GM15510 (cell line): Measurements from ENCODE around the gene MYO1B.

Experiments used
- POLR2A ChIP-seq: IDR thresholded peaks from 3 replicates; pipeline ENCODE4 v1.6.1; 2011; ENCODE audit warnings: borderline replicate concordance; ENCODE audit not compliant: insufficient read length; ENCODE audit errors: extremely low read depth

The MYO1B gene

GRCh38 chr2:191365089-191365488 is 119.9 kb downstream of the MYO1B start:
- TF ChIP-seq POLR2A = no peak

GRCh38 chr2:191366199-191366598 is 121.0 kb downstream of the MYO1B start:
- TF ChIP-seq POLR2A = no peak

DNA sequence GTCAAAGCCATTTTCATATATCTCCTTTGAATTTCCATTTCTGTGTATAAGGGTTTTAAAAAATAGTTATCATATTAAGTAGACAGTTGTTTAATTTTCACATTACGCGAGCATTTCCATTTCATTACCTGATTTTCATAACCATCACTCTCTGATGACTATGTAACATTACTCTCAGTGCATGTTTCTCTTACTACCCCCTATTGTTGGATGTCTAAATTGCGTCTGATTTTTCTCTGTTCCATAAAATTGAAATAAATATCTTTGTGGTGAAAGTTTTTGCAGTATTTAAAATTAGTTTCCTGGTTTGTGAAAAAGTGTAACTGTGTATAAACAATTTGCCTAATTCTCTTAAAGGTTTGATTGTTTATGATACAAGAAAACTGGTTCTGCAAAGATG is 123.8 kb downstream of the MYO1B start:
- TF ChIP-seq POLR2A = no peak

- TF ChIP-seq POLR2A = no peak
Observed at GRCh38 chr2:191374366-191374765, 129.2 kb downstream of the MYO1B start.

- TF ChIP-seq POLR2A = no peak
Observed at GRCh38 chr2:191374939-191375338, 129.7 kb downstream of the MYO1B start.

DNA sequence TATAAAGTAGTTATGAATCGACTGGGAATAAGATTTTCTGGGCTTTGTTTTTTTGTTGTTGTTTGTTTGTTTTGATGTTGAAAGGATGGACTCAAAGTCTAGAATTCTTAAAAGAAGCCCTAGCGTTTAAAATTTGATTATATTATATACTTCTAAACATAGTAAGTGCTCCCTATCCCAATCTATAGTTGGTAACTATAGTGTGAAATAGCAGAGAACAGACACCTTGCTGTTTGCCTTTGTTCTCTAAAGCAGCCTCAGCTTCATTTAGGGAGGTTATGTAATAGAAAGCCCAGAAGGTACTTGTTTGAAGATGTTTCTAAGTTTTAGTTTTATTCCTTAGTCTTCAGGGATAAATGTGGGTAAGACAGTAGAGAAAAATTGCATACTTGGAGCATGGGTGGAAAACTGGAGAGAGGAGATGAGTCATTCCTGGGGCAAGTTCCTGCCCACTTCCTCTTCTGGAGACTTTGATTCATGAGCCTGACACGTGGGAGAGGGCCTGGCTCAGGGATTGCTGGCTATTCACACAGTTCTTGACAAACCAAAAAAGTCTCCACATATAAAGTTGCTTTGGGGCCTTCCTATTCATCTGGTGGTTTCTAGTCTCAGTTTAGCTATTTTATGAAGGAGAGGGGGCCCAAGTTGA is 131.9 kb downstream of the MYO1B start:
- no peak for TF ChIP-seq POLR2A

GRCh38 chr2:191379375-191379774 is 134.2 kb downstream of the MYO1B start:
- TF ChIP-seq POLR2A = no peak

GRCh38 chr2:191382801-191383200 is 137.6 kb downstream of the MYO1B start:
- TF ChIP-seq POLR2A = no peak

- no peak for TF ChIP-seq POLR2A
Observed at GRCh38 chr2:191383486-191383885, 138.3 kb downstream of the MYO1B start.

GRCh38 chr2:191384829-191385228 is 139.6 kb downstream of the MYO1B start:
- no peak for TF ChIP-seq POLR2A

GRCh38 chr2:191385416-191386160 is 140.4 kb downstream of the MYO1B start:
- TF ChIP-seq POLR2A = no peak

- TF ChIP-seq POLR2A = no peak
Observed at GRCh38 chr2:191386938-191387536, 141.8 kb downstream of the MYO1B start.

DNA sequence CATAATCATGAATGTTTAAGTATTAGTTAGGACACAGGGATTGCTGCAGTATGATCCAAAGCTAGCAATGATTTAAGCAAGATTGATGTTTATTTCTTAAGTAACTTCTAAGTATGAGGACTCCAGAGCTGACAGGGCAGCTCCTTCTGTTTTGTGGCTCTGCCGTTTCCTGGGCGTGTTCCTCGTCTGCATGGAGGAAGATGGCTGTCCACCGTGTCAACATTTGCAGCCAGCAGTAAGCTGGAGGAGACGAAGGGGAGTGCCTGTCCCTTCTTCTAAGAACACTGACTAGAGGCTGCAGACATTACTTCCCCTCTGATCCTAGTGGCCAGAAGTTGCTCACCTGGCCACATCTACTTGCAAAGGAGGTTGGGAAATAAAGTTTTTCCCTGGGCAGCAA is 144.1 kb downstream of the MYO1B start:
- no peak for TF ChIP-seq POLR2A

GRCh38 chr2:191391171-191391570 is 146.0 kb downstream of the MYO1B start:
- no peak for TF ChIP-seq POLR2A

- no peak for TF ChIP-seq POLR2A
Observed at GRCh38 chr2:191394043-191394442, 148.8 kb downstream of the MYO1B start.

GRCh38 chr2:191396794-191397193 is 151.6 kb downstream of the MYO1B start:
- TF ChIP-seq POLR2A = no peak
